Sigmoid colon (tissue), 7 donors: Measurements from ENCODE around the gene UFD1. TPM values are rescaled to one million over a fixed set of nuclear protein-coding genes. Genes with fewer than 3 reads are reported as not detected.

Source experiments
- DNase-seq: peaks from one replicate; pipeline ENCODE4 v3.0.0-alpha.2; 2019
- H3K27ac ChIP-seq, 4 donors: fragments of 200-600 bp; sonication (generic); one replicate each; pipeline ENCODE4 v1.5.1; 2016 to 2019; ENCODE audit warnings: mild to moderate bottlenecking in 1 of 4
- H3K27me3 ChIP-seq, 3 donors: fragments of 200-600 bp; sonication (generic); one replicate each; pipeline ENCODE4 v1.5.1; 2019; ENCODE audit warnings: mild to moderate bottlenecking in 1 of 3
- H3K36me3 ChIP-seq, 4 donors: fragments of 200-600 bp; sonication (generic); one replicate each; pipeline ENCODE4 v1.5.1; 2016 to 2019
- H3K4me1 ChIP-seq, 4 donors: fragments of 200-600 bp; sonication (generic); one replicate each; pipeline ENCODE4 v1.5.1; 2017 to 2019
- H3K4me3 ChIP-seq, 4 donors: fragments of 200-600 bp; sonication (generic); one replicate each; pipeline ENCODE4 v1.5.1; 2017 to 2019; ENCODE audit warnings: mild to moderate bottlenecking in 2 of 4, moderate library complexity in 1 of 4
- H3K9me3 ChIP-seq, 4 donors: fragments of 200-600 bp in 3 of 4; sonication (generic) in 3 of 4; one replicate each; pipeline versions ENCODE4 v1.5.1 to v1.6.1; 2013 to 2019
- CTCF ChIP-seq, 4 experiments: fragments of 450-650 bp in 3 of 4; fragments of 200-600 bp in 1 of 4; IDR thresholded peaks; one replicate each; pipeline ENCODE4 v1.5.1; 2016 to 2019; ENCODE audit warnings: antibody characterized with exemption in 4 of 4, mild to moderate bottlenecking in 3 of 4, moderate library complexity in 2 of 4
- EP300 ChIP-seq, 4 donors: sonication (generic); formaldehyde crosslinking; IDR thresholded peaks; one replicate each; pipeline ENCODE4 v1.6.1; 2017; ENCODE audit warnings: antibody characterized with exemption in 4 of 4
- POLR2A ChIP-seq, 2 donors: fragments of 450-650 bp; IDR thresholded peaks; one replicate each; pipeline ENCODE4 v1.6.1; 2016; ENCODE audit warnings: antibody characterized with exemption in 2 of 2, mild to moderate bottlenecking in 2 of 2, moderate library complexity in 2 of 2
- POLR2AphosphoS5 ChIP-seq, 4 donors: sonication (generic); formaldehyde crosslinking; IDR thresholded peaks; one replicate each; pipeline ENCODE4 v1.6.1; 2017; ENCODE audit warnings: antibody characterized with exemption in 4 of 4
- WGBS, 2 donors: extraction: QIAGEN DNeasy Blood & Tissue Kit; methylation state at CpG; one replicate each; pipeline ENCODE4 v1.1.7; 2013; 5-methylcytosine and 5-hydroxymethylcytosine counted together
- intact Hi-C: fragments of 100-400 bp; cut with DNase I; formaldehyde crosslinking; loops from one replicate; pipeline ENCODE4 v1.15.1; 2023
- polyA plus RNA-seq, 3 donors: library from polyadenylated mRNA; stranded (reverse); fragments of 200-250 nt; gene quantifications; one replicate each; pipeline ENCODE4 v1.2.3, GENCODE V29; 2013
- total RNA-seq, 4 donors: library from RNA; depleted of rRNA; stranded (reverse); fragments of >200 nt; gene quantifications; one replicate each; pipeline ENCODE4 v1.1.0, GENCODE V29; 2016
- donor health status: healthy with polysubstance abuse.
- donor health status: Bipolar disorder and iron deficiency.
- donor health status: healthy.

Gene UFD1
- total and polyA plus RNA-seq, 7 donors = 28.5 to 131 (median 45.7) TPM

GRCh38 chr22:19467912-19468311 is 11.1 kb downstream of the UFD1 start:
- 95% methylated on average over 6 of the region's 6 CpGs for WGBS, 2 donors
- H3K27me3 ChIP-seq = no peaks in the 10 kb centered on the region
- no peaks in the 10 kb centered on the region for H3K9me3 ChIP-seq
- H3K36me3 ChIP-seq = peaks cover 63 to 100% (median 71%) of the 10 kb centered on the region in 4 donors
- TF ChIP-seq POLR2A (IDR thresholded peaks at IDR 0.05) = no peak
- no peak for TF ChIP-seq EP300 (IDR thresholded peaks at IDR 0.05)
- no peak for TF ChIP-seq POLR2AphosphoS5 (IDR thresholded peaks at IDR 0.05)
- TF ChIP-seq CTCF (IDR thresholded peaks at IDR 0.05) = no peak
- DNase-seq = no peak
- no peak overlapping the region for H3K27ac ChIP-seq
- intact Hi-C loops = no loop called here
- no peaks in the 10 kb centered on the region for H3K4me1 ChIP-seq
- no peak overlapping the region for H3K4me3 ChIP-seq

GRCh38 chr22:19466848-19467752 is 11.9 kb downstream of the UFD1 start:
- Histone ChIP-seq H3K4me1 (no peaks in the 10 kb centered on the region), H3K27ac (no peak overlapping the region), H3K4me3 (no peak overlapping the region), H3K36me3 (peaks cover 63 to 98% (median 71%) of the 10 kb centered on the region in 4 donors), H3K9me3 (no peaks in the 10 kb centered on the region), H3K27me3 (no peaks in the 10 kb centered on the region)
- 95 to 97% methylated on average over 9 of the region's 9 CpGs for whole genome bisulfite sequencing, 2 donors
- intact Hi-C loops = no loop called here
- DNase-seq = no peak
- TF ChIP-seq EP300 (IDR thresholded peaks at IDR 0.05) = no peak
- TF ChIP-seq POLR2A (IDR thresholded peaks at IDR 0.05) = no peak
- no peak for TF ChIP-seq CTCF (IDR thresholded peaks at IDR 0.05)
- no peak for TF ChIP-seq POLR2AphosphoS5 (IDR thresholded peaks at IDR 0.05)

DNA sequence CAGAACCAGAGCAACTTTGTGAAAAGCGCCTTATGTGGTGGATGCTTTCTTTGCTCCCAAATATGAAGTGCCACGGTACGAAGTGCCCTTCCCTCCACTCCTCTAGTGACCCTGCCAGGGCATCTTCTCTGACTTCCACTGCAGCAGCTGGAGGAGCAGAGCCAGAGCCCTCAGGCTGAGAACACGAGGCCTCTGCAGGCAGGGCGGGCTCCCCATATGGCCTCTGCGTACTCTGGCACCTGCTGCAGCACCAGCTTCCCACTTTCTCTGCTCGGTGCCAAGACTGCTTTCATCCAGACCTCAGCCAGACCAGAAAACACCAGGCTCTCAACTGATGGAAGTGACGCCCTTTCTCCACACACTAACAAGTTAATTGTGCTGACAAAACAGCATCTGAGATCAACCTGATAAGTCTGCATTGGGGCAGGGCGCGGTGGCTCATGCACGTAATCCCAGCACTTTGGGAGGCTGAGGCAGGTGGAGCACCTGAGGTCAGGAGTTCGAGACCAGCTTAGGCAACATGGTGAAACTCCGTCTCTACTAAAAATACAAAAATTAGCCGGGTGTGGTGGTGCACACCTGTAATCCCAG is 12.8 kb downstream of the UFD1 start:
- TF ChIP-seq POLR2AphosphoS5 (IDR thresholded peaks at IDR 0.05) = no peak
- no peak for TF ChIP-seq CTCF (IDR thresholded peaks at IDR 0.05)
- TF ChIP-seq EP300 (IDR thresholded peaks at IDR 0.05) = no peak
- TF ChIP-seq POLR2A (IDR thresholded peaks at IDR 0.05) = no peak
- Histone ChIP-seq H3K27ac (no peak overlapping the region), H3K4me3 (no peak overlapping the region), H3K4me1 (no peaks in the 10 kb centered on the region), H3K36me3 (peaks cover 56 to 94% (median 65%) of the 10 kb centered on the region in 4 donors), H3K9me3 (no peaks in the 10 kb centered on the region), H3K27me3 (no peaks in the 10 kb centered on the region)
- intact Hi-C loops = no loop called here
- DNase-seq = no peak
- 87 to 95% methylated on average over 14 of the region's 14 CpGs for WGBS, 2 donors

- DNase-seq = no peak
- TF ChIP-seq POLR2A (IDR thresholded peaks at IDR 0.05) (no peak), POLR2AphosphoS5 (IDR thresholded peaks at IDR 0.05) (no peak), CTCF (IDR thresholded peaks at IDR 0.05) (no peak), EP300 (IDR thresholded peaks at IDR 0.05) (no peak)
- no peak overlapping the region for H3K4me3 ChIP-seq
- WGBS, 2 donors = 89 to 91% methylated on average over 4 of the region's 4 CpGs
- H3K36me3 ChIP-seq = peaks cover 45 to 92% (median 56%) of the 10 kb centered on the region in 4 donors
- intact Hi-C loops = no loop called here
- no peaks in the 10 kb centered on the region for H3K27me3 ChIP-seq
- no peak overlapping the region for H3K27ac ChIP-seq
- no peaks in the 10 kb centered on the region for H3K9me3 ChIP-seq
- H3K4me1 ChIP-seq = no peaks in the 10 kb centered on the region
Measured at GRCh38 chr22:19464975-19465374, 14.0 kb downstream of the UFD1 start.
